HG03439 (cell line): ENCODE measurements around the gene ZNF81.
A peak's percentile ranks its signal among the peaks of the same experiment; 100 is the strongest.
"Not testable (repeated sequence)": the region's sequence is repeated elsewhere in the genome, so short reads cannot be mapped to it uniquely, and the experiment has no call there.

Source experiments
- ATAC-seq: cut with Tn5 transposase; IDR thresholded peaks from one replicate; pipeline ENCODE4 v1.9.1; 2021; ENCODE audit warnings: mild to moderate bottlenecking, moderate library complexity; ENCODE audit not compliant: unreplicated experiment

The ZNF81 gene

GRCh38 chrX:47836164-47837072 lies at the start of gene ZNF81:
ZNF81 (plus strand) TSS chrX:47836902; CDS start chrX:47846268, 9,366 bp downstream.
- peak; percentile 91 for ATAC-seq

DNA sequence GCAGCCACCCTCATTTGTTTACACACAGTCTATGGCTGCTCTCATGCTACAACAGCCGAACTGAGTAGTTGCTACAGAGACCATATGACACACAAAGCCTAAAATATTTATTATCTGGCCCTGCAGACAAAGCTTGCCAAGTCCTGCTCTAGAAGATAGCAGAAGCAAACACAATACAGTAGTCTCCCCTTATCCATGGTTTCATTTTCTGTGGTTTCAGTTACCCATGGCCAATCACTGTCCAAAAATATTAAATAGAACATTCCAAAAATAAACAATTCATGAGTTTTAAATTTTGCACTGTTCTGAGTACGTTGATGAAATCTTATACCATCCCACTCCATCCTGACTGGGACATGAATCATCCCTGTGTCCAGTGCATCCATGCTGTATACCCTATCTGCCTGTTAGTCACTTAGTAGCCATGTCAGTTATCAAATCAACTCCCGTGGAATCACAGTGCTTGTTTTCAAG lies 40.2 kb upstream of the ZNF81 start:
- no peak for ATAC-seq

- no peak for ATAC-seq
Measured at GRCh38 chrX:47797084-47797483, 39.6 kb upstream of the ZNF81 start.

- ATAC-seq: no peak
Measured at GRCh38 chrX:47798861-47799260, 37.8 kb upstream of the ZNF81 start.

DNA sequence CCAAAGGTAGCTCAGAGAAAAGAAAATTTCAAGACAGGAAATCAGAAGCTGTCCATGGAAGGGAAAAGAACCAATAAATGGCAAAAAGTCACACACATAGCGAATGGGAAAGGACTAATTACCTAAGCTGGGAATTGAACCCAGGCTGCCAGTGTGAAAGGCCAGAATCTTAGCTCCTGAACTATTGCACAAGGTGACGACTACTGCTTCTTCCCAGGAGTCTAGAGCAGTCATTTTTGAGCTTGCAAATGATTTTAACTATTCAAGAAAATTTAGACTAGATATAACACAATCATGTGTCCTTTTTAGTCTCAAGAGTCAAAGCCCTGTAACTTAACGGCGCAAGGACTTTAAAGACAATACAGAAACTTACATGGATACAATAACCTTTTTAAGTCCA lies 34.1 kb upstream of the ZNF81 start:
- ATAC-seq: no peak

DNA sequence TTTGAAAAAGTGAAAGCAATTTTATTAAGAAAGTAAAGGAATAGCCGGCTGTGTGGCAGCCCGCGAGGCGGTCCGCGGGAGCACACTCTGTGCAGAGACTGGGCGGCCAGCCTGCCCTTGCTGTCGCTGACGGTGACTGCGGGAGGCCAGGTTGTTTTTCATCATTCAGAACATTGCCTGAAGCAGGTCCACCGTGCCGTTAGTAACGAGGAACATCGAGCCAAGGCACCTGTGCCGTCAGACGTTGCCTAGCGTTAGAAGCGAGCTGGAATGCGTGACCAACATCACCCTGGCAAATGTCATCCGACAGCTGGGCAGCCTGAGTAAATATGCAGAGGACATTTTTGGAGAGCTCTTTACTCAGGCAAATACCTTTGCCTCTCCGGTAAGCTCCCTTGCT lies 33.6 kb upstream of the ZNF81 start:
- not testable (repeated sequence) for ATAC-seq

DNA sequence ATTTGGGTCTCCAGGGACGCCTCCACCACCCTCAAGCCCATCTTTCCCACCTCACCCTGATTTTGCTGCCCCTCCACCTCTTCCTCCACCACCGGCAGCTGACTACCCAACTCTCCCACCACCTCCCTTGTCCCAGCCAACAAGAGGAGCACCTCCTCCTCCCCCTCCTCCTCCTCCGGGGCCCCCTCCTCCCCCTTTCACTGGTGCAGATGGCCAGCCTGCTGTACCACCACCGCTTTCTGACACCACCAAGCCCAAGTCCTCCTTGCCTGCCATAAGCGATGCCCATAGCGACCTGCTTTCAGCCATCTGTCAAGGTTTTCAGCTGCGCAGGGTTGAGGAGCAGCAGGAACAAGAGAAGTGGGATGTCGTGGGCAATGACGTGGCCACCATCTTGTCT lies 32.4 kb upstream of the ZNF81 start:
- ATAC-seq: no peak

DNA sequence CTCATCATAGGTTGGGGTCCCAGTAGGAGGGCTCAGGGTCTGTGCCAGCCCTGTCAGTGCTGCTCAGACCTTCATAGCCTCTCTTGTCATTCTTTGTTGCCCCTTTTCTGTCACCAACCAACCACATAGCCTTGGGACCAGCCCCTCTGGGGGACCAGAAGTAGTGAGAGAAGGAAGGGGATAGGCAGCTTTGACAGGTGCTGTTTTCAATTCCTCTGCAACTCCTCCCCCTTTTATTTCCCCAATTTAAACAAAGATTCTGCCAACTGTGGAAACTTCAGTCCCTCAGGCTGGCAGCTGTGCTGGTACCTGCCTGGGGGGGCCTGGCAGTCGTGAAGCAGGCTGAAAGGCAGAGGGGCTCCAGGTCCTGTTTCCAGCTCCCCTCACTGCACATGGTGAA lies 30.9 kb upstream of the ZNF81 start:
- ATAC-seq: not testable (repeated sequence)

DNA sequence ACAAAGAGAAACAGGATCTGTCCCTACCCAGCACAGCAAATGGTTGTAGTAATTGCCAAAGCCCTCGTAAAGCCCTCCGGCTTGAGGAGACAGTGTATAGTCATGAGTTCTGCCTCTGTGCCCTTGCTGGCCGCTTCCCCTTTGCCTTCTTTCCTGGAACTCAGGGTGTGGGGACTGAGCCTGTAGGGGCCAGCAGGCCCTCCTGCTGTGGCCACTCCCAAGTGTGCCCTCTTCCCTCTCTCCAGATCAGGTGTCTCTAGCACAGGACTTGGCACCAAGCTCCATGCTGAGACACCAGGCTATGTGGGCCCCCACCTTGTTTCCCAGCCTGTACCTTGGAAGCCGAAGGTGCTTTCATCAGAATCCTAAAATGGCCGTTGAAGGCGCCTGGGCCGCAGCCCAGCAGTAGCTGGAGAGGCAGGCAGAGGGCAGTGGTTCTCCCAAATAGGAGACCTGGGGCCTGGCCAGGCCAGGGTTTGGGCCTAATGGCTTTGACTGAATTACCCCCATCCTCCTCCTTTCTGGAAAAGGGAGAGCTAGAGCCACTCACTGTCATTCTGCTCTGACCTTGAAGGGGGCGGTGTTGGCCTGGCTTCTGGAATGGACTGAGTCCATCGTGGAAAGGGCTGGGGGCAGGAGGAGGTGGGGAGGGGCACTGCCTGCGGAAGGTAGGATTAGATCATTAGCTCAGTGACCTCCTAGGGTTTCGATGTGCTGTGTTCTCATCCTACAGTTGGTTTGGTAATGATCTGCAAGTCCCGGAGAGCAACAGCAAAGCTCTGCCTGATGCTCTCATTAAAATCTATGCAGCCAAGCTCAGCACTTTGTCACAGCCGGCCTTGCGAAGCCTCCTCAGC lies 30.1 kb upstream of the ZNF81 start:
- not testable (repeated sequence) for ATAC-seq

GRCh38 chrX:47807272-47807538 lies 29.5 kb upstream of the ZNF81 start:
- not testable (repeated sequence) for ATAC-seq

GRCh38 chrX:47807548-47807947 lies 29.2 kb upstream of the ZNF81 start:
- ATAC-seq: no peak

- ATAC-seq: no peak
Measured at GRCh38 chrX:47808904-47809788, 27.6 kb upstream of the ZNF81 start.

GRCh38 chrX:47814851-47815250 lies 21.9 kb upstream of the ZNF81 start:
- ATAC-seq: no peak

DNA sequence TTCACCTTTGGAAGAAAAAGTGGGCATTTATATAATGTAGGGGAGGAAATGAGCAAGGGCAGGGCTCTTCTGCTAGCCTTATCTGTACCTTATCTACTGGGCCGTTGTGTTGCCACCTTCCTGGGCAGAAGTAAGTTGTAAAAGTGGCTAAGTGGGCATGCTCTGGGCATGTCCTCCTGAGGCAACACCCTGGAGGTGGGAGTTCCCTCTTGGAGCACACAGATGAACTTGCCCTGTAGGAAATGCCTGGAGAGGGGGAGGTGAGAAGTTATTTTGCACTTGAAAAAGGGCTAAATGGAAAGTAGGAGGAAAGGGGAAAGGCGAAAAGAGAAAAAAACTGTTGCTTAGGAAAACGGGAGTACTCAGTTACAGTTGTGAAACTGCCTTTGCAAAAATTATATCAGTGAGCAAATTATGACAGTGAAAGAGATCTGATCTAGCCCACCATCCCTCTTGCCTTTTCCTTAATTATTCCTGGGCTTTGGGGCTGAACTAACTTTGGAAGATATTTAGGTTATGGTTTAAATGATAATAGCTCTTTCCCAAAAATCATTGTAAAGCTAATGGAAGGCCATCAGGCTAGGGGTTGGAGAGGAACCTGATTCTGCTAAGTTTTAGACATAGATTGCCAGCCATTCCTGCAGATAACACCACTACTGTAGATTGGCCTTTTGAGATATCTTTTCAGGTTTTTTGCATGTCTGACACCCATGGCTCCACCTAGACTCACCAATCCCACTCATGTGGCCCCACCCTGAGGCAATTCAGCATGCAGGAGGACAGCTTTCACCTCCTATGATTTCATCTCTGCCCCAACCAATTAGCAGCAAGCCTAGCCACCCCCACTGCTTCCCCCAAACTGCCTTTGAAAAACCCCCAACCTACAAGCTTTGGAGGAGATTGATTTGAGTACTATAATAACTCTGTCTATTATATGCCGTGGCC lies 20.5 kb upstream of the ZNF81 start:
- no peak for ATAC-seq

- no peak for ATAC-seq
Measured at GRCh38 chrX:47817421-47817820, 19.3 kb upstream of the ZNF81 start.

DNA sequence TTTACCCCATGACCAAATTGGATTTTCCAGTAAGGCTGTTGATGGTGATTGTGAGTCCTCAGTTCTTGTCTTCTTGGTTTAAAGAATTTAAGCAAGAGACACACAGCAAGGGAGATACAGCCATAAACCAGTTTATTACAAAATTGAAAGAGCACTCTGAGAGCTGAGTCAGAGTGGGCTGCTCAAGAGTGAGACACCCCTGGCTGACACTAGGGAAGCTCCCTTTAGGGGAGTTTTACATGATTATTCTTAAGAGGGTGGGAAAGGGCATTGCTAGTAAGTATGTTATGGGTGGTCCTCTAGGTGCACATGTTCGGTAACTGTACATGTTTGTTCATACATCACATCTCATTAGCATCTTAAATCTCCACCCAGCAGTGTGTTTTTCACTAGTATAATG lies 18.8 kb upstream of the ZNF81 start:
- no peak for ATAC-seq

- no peak for ATAC-seq
Measured at GRCh38 chrX:47828984-47829383, 7.7 kb upstream of the ZNF81 start.

DNA sequence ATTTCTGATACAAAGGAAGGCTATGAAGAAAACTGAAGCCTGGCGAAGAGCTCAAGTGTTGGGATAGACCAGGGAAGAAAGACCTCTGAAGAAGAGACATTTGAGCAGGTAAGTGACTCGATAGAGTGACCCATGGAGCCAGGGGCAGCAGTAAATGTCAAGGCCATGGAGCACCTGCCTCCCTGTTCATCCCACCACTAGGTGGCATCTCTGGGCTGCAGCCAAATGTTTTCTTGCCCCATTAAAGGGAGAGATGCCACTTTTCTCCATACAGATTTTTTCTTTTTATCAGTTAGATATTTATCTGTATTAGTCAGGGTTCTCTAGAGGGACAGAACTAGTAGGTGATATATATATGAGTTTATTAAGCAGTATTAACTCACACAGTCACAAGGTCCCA lies 4.9 kb upstream of the ZNF81 start:
- ATAC-seq: no peak

- no peak for ATAC-seq
Measured at GRCh38 chrX:47838361-47838760, 1.7 kb downstream of the ZNF81 start.

DNA sequence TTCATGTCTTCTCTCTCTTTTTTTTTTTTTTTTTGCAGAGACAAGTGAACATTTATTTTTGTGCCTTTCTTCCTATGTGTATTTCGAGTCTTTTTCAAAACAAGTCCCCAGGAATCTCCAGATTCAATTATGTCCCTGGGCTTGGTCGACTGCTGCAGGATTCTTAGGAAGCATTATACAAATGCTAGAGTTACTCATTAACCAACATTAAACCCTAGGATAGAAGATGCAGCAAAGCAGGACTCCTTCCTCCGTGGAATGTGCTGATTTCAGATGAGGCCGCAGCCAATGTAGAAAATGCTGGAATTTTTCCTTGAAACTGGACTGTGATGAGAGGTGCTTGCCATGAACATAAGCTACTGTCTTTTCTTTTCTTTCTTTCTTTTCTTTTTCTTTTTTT lies 3.4 kb downstream of the ZNF81 start:
- ATAC-seq: no peak
